HepG2 (cell line): Measurements from ENCODE around the gene ATG9A. TPM values are rescaled to one million over a fixed set of nuclear protein-coding genes. Genes with fewer than 3 reads are reported as not detected.

Experiments
- ATAC-seq: fragments of 200-7000 bp; cut with Tn5 transposase; 3 replicates; pipeline ENCODE4 v1.9.1; 2020; ENCODE audit warnings: mild to moderate bottlenecking, moderate library complexity
- BruUV-seq: library from RNA; stranded (reverse); fragments of 400-500 nt; replicated peaks from 2 replicates; lab custom pipeline; 2021; lab: Mats Ljungman, UMichigan
- CTCF ChIA-PET: fragments of 300-600 bp; formaldehyde crosslinking; extraction: SDS; loops from one replicate; lab custom pipeline; 2021; ENCODE audit warnings: low total read pairs, inconsistent platforms, low intra/inter-chr PET ratio; lab: Yijun Ruan, JAX
- POLR2A ChIA-PET: fragments of 350-600 bp; sonication (Branson Sonifier 250); formaldehyde crosslinking; loops from one replicate; lab custom pipeline; 2020; ENCODE audit warnings: antibody characterized with exemption, inconsistent platforms; lab: Yijun Ruan, JAX
- DNase-seq: peaks from one replicate; pipeline ENCODE4 v3.0.0-alpha.2; 2015; ENCODE audit warnings: low spot score
- FAIRE-seq: peaks from 3 replicates; lab custom pipeline; 2011; peaks lifted over from hg19 to GRCh38; lab: Jason Lieb, UNC
- H2AFZ ChIP-seq: one replicate; pipeline ENCODE4 v1.6.1; 2011; ENCODE audit warnings: low read length, inconsistent platforms
- H3K27ac ChIP-seq: fragments of 300-600 bp; 3 replicates; pipeline ENCODE4 v1.8.0; 2011; ENCODE audit warnings: mixed run types, mild to moderate bottlenecking, mixed read lengths, low read length, inconsistent platforms; ENCODE audit not compliant: insufficient read depth; ENCODE audit errors: extremely low read length
- H3K27me3 ChIP-seq, 2 experiments: fragments of 200-600 bp in 1 of 2; 2 replicates in 1 of 2; 3 replicates in 1 of 2; pipeline versions ENCODE4 v1.6.0 to v1.8.0; 2011; ENCODE audit warnings: low read length in 2 of 2, mild to moderate bottlenecking in 2 of 2, moderate library complexity in 2 of 2, inconsistent platforms in 1 of 2; ENCODE audit not compliant: insufficient read depth in 2 of 2, control insufficient read depth in 1 of 2
- H3K36me3 ChIP-seq, 2 experiments: fragments of 200-600 bp in 1 of 2; replicated peaks in 1 of 2; 2 replicates in 1 of 2; 3 replicates in 1 of 2; pipeline versions ENCODE4 v1.5.1 to v1.8.0; 2011; ENCODE audit warnings: low read length in 2 of 2, inconsistent platforms in 1 of 2; ENCODE audit not compliant: insufficient read depth in 2 of 2, control insufficient read depth in 1 of 2
- H3K4me1 ChIP-seq: 2 replicates; pipeline ENCODE4 v1.5.1; 2012; ENCODE audit warnings: low read length, inconsistent platforms; ENCODE audit not compliant: insufficient read depth
- H3K4me2 ChIP-seq: 2 replicates; pipeline ENCODE4 v1.6.0; 2011; ENCODE audit warnings: low read depth, low read length, inconsistent platforms
- H3K4me3 ChIP-seq, 3 experiments: fragments of 200-600 bp in 1 of 3; sonication (generic), shearing (Covaris generic) in 1 of 3; replicated peaks in 1 of 3; 2 replicates each; pipeline ENCODE4 v1.5.1; 2011 to 2016; ENCODE audit warnings: low read length in 3 of 3, inconsistent platforms in 2 of 3, low read depth in 2 of 3, mild to moderate bottlenecking in 2 of 3, control low read depth in 1 of 3, mixed read lengths in 1 of 3; ENCODE audit not compliant: insufficient read depth in 1 of 3
- H3K79me2 ChIP-seq: one replicate; pipeline ENCODE4 v1.6.1; 2011; ENCODE audit warnings: low read length, inconsistent platforms; ENCODE audit not compliant: insufficient read depth
- H3K9ac ChIP-seq: 2 replicates; pipeline ENCODE4 v1.6.0; 2011; ENCODE audit warnings: mild to moderate bottlenecking, low read depth, low read length, inconsistent platforms; ENCODE audit not compliant: insufficient read depth
- H3K9me3 ChIP-seq: 2 replicates; pipeline ENCODE4 v1.5.1; 2012; ENCODE audit warnings: mild to moderate bottlenecking, low read length
- H4K20me1 ChIP-seq: 2 replicates; pipeline ENCODE4 v1.6.0; 2011; ENCODE audit warnings: inconsistent platforms, mild to moderate bottlenecking, low read length, moderate library complexity; ENCODE audit not compliant: insufficient read depth
- ESRRA ChIP-seq: sonication (generic); formaldehyde crosslinking; IDR thresholded peaks from 2 replicates; pipeline ENCODE4 v1.5.1; 2020; ENCODE audit warnings: mild to moderate bottlenecking, low read depth, missing genetic modification reagents
- GABPA ChIP-seq, 2 experiments: IDR thresholded peaks; 2 replicates each; pipeline ENCODE4 v1.6.1; 2011 to 2016; ENCODE audit warnings: low read depth in 2 of 2, low read length in 1 of 2, missing biosample characterization in 1 of 2, missing genetic modification characterization in 1 of 2
- GATA4 ChIP-seq: sonication (generic); IDR thresholded peaks from 2 replicates; pipeline ENCODE4 v1.6.1; 2016; ENCODE audit warnings: antibody characterized with exemption, low read depth, borderline replicate concordance
- HDAC1 ChIP-seq: sonication (generic); formaldehyde crosslinking; IDR thresholded peaks from 2 replicates; pipeline ENCODE4 v1.5.1; 2020; ENCODE audit warnings: mild to moderate bottlenecking, missing genetic modification reagents
- HIC2 ChIP-seq: sonication (generic); formaldehyde crosslinking; IDR thresholded peaks from 2 replicates; pipeline ENCODE4 v1.9.0; 2022; ENCODE audit warnings: low read depth, missing genetic modification reagents
- HNF4G ChIP-seq, 2 experiments: sonication (generic) in 1 of 2; formaldehyde crosslinking in 1 of 2; IDR thresholded peaks; 2 replicates each; pipeline versions ENCODE4 v1.4.0 to v1.6.1; 2011 to 2020; ENCODE audit warnings: borderline replicate concordance in 2 of 2, low read depth in 2 of 2, mild to moderate bottlenecking in 2 of 2, low read length in 1 of 2, missing genetic modification reagents in 1 of 2, moderate library complexity in 1 of 2
- IKZF4 ChIP-seq: sonication (generic); formaldehyde crosslinking; IDR thresholded peaks from 2 replicates; pipeline ENCODE4 v1.5.1; 2020; ENCODE audit warnings: borderline replicate concordance, mild to moderate bottlenecking, low read depth, missing genetic modification reagents; ENCODE audit errors: not compliant biosample characterization
- KAT7 ChIP-seq: IDR thresholded peaks from 2 replicates; pipeline ENCODE4 v1.6.1; 2018; ENCODE audit warnings: borderline replicate concordance, missing compliant biosample characterization
- TEF ChIP-seq: sonication (generic); formaldehyde crosslinking; IDR thresholded peaks from 2 replicates; pipeline ENCODE4 v1.5.0; 2020; ENCODE audit warnings: missing genetic modification reagents
- THAP11 ChIP-seq: IDR thresholded peaks from 2 replicates; pipeline ENCODE4 v1.6.1; 2016; ENCODE audit warnings: missing biosample characterization, missing genetic modification reagents
- ZFY ChIP-seq: sonication (generic); formaldehyde crosslinking; IDR thresholded peaks from 2 replicates; pipeline ENCODE4 v1.4.0; 2020; ENCODE audit warnings: missing genetic modification reagents
- ZNF143 ChIP-seq: sonication (generic); formaldehyde crosslinking; IDR thresholded peaks from 2 replicates; pipeline ENCODE4 v1.4.0; 2020; ENCODE audit warnings: missing genetic modification reagents
- ZNF225 ChIP-seq: sonication (generic); formaldehyde crosslinking; IDR thresholded peaks from 2 replicates; pipeline ENCODE4 v1.4.0; 2020; ENCODE audit warnings: mild to moderate bottlenecking, missing genetic modification reagents
- ZNF333 ChIP-seq: sonication (generic); formaldehyde crosslinking; IDR thresholded peaks from 2 replicates; pipeline ENCODE4 v1.4.0; 2020; ENCODE audit warnings: mild to moderate bottlenecking, missing genetic modification reagents, borderline replicate concordance
- ZNF788 ChIP-seq: sonication (generic); formaldehyde crosslinking; IDR thresholded peaks from 2 replicates; pipeline ENCODE4 v1.5.0; 2020; ENCODE audit warnings: mild to moderate bottlenecking, missing genetic modification reagents, borderline replicate concordance
- WGBS: methylation state at CpG from one replicate; pipeline ENCODE4 v1.1.6; 2017; ENCODE audit warnings: low lambda C conversion rate; 5-methylcytosine and 5-hydroxymethylcytosine counted together
- in situ Hi-C: cut with HindIII; loops from 2 replicates; pipeline ENCODE4 v1.10.0; 2017; ENCODE audit warnings: low pct_unique_long_range_greater_than_20kb; ENCODE audit not compliant: extremely low pct_ligation_motif_present
- intact Hi-C: fragments of 100-400 bp; cut with micrococcal nuclease; formaldehyde crosslinking; loops from one replicate; pipeline ENCODE4 v1.10.0; 2022; ENCODE audit not compliant: unreplicated experiment
- polyA plus RNA-seq, 8 experiments: library from polyadenylated mRNA; depleted of rRNA in 3 of 8; stranded (reverse) in 7 of 8; unstranded in 1 of 8; fragments of >200 nt; fragmentation: Illumina TruSeq in 4 of 8; extraction: Trizol in 4 of 8; gene quantifications; 2 replicates each; pipeline versions ENCODE4 v1.2.1 to v1.2.3, GENCODE V29; 2011 to 2016; ENCODE audit warnings: low read depth in 4 of 8, missing spikeins in 1 of 8, mixed read lengths in 1 of 8; ENCODE audit not compliant: insufficient read depth in 1 of 8
- total RNA-seq, 5 experiments: library from RNA; depleted of rRNA; stranded (reverse); fragments of >200 nt; fragmentation: Illumina TruSeq; extraction: Trizol; gene quantifications; 2 replicates each; pipeline ENCODE4 v1.2.3, GENCODE V29; 2016; ENCODE audit warnings: low read depth in 1 of 5

The ATG9A gene
- total and polyA plus RNA-seq, 2 of the 13 experiments (the other 11 are each of a cell fraction or from before 2014, with no cell fraction given) = 35.0 to 131 TPM

- in situ Hi-C loops (no loop called here), intact Hi-C loops (no loop called here)
- Histone ChIP-seq H3K9me3 (no peaks in the 10 kb centered on the region), H4K20me1 (no peaks in the 10 kb centered on the region), H3K4me3 (0 out of 6 replicates have a peak overlapping the region, but pooled peaks of 1 of the 3 experiments have one; percentile 29), H3K27ac (peak overlapping the region; percentile 3), H3K27me3 (peaks cover 2 to 24% of the 10 kb centered on the region in 2 experiments; a peak in 3 of 5 replicates), H3K79me2 (no peaks in the 10 kb centered on the region), H3K9ac (no peak overlapping the region), H3K36me3 (no peaks in the 10 kb centered on the region), H3K4me2 (peak overlapping the region; percentile 52), H2AFZ (no peak overlapping the region), H3K4me1 (peaks cover 37% of the 10 kb centered on the region)
- no TSS peak for BruUV-seq
- 10% methylated on average over 6 of the region's 8 CpGs for WGBS
- peak; percentile 54 for DNase-seq
- POLR2A ChIA-PET = interaction anchor here (0.9 to 2.1 kb wide), 12 partner anchors 8 to 118 kb away, joined by 3 to 22 read pairs (median 4); partner anchors contain the start of genes ANKZF1, ATG9A, DNAJB2 and DNPEP
- FAIRE-seq = peak; percentile 57
- CTCF ChIA-PET = no interaction called here
- ATAC-seq = peak; percentile 76
- TF ChIP-seq ZNF143 (peak; percentile 70), ZNF225 (CRISPR knock-in tag) (0 out of 2 replicates have a peak, but pooled peaks have one; percentile 26), KAT7 (no peak), ZNF788 (CRISPR knock-in tag) (no peak), HDAC1 (CRISPR knock-in tag) (peak; percentile 27; the same call in 1 of the 2 replicates), THAP11 (CRISPR knock-in tag) (0 out of 2 replicates have a peak, but pooled peaks have one; percentile 15), ZFY (CRISPR knock-in tag) (peak; percentile 45; the same call in 1 of the 2 replicates), ZNF333 (CRISPR knock-in tag) (0 out of 2 replicates have a peak, but pooled peaks have one; percentile 12), TEF (no peak), GATA4 (no peak), HNF4G (IDR thresholded peaks at IDR 0.05; ENCODE audit: borderline replicate concordance, low read depth, low read length) (peak; percentile 35; the same call in 1 of the 2 replicates), HNF4G (CRISPR knock-in tag; IDR thresholded peaks at IDR 0.05; ENCODE audit: borderline replicate concordance, low read depth) (no peak), IKZF4 (CRISPR knock-in tag) (no peak), GABPA (IDR thresholded peaks at IDR 0.05; ENCODE audit: low read depth, low read length) (no peak), GABPA (CRISPR knock-in tag; IDR thresholded peaks at IDR 0.05; ENCODE audit: low read depth) (0 out of 2 replicates have a peak, but pooled peaks have one; percentile 8), HIC2 (CRISPR knock-in tag) (peak; percentile 91), ESRRA (CRISPR knock-in tag) (0 out of 2 replicates have a peak, but pooled peaks have one; percentile 47)
These were observed 40.1 kb upstream of the ATG9A start for GRCh38 chr2:219269362-219270054.
